DMS 273 (cell line): ENCODE data around the gene HSPA12A.

Experiments used
- DNase-seq: peaks from one replicate; lab custom pipeline; 2025; ENCODE audit not compliant: unreplicated experiment; lab: John Stamatoyannopoulos, UW

The HSPA12A gene

DNA sequence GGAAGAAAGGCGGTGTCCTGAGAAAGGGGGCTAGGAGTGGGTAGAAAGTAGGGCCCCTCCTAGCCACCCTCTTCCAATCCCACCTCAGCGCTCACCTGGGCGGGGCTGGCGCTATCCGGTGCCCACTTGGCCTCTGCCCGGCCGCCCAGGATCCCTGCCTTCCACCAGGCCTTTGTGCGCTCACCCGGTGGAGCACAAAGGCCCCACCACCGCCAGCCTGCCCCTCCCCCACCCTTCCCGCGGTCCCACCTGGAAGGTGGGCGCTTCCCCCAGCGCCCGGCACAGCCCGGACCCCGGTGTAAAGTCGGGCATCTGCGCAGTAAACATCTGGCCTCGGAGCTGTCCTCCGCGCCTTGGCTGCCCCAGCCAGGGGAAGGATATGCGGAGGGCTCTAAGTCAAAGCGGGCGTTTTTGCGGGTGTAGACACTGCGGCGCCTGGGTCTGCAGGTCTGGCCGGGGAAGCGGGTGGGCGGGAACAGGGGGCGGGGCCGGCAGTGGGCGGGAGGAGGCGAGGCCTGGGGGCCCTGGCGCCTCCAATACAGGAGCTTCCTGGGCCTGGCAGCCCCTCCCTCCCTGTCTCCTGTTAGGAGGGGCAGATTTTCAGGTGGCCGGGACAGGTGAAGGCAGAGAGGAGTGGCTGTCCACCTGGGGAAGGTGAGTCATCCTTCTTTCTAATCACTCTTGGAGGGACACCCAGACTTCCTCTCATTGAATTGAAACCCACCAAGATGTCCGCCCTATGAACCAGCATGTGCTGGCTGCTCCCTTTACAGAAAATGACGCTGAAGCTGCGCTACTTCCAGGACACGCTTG lies 72.3 kb downstream of the HSPA12A start:
- DNase-seq: no peak

DNA sequence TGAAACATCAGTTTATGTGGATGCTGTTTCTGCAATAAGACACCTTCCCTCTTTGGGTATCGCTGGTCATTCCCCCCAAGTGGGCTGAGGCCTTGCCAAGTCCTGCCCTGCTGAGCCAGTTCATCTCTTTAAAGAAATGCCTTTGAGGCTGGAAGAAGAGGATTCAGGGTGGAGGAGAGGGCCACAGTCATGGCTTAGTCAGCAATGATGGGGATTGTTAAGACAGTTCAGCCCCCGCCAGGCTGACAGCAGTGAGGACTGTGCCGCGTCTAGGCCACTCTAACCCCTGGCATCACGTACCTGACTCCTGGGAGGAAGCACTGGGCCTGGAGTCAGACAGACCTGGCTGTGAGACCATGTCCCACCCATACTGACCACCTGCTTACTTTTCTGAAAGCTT lies 73.3 kb downstream of the HSPA12A start:
- no peak for DNase-seq

DNA sequence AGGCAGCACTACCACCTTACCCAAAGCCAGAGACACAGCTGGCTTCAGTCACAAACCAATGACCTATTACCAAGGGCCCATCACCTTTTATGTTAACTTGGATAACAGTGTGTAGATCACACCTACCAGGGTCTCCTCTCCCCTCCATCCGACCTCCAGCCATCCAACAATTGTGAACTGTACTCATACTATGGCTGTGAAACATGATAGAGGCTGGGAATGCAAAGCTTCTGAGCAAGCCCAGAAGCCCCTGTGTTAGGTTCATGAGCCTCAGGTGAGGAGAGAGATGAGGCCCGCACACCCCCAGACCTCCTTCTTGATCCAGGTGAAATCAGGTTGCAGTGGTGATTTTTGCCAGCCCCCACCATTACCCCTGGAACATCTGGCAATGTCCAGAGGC lies 73.9 kb downstream of the HSPA12A start:
- no peak for DNase-seq

DNA sequence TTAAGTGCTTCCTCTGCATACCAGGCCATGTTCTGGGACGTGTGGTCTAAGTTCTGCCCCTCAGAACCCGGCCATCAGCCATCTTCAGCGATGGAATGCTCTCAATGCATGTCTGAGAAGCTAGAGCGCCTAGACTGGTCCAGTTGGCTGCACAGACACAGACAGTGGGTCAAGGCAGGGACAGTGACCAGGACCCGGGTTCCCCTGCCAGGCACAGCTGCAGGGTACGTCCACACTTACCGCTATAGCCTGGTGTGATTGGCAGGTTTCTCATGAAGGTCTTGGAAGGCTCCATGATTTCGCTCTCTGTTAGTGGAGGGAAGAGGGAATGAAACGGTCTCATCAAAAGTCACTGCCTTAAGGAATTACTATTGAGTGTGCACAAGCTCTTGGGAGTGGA lies 74.3 kb downstream of the HSPA12A start:
- DNase-seq: no peak

DNA sequence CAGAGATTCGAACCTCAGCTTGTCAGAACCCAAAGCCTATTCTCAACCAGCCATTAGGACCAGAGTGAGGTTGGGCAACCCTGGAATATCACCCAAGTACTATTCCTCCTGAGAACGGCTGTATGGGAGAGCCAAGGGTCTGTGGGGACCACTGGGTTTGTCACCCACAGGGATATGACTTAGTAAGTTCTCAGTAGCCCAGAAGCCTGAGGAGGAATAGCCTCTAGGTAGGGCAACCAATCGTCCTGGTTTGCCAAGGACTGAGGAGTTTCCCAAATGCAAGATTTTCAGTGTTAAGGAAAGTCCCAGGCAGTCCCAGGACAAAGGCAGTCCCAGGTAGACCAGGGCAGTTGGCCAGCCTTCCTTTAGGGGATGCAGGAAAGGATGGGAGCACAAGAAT lies 74.9 kb downstream of the HSPA12A start:
- no peak for DNase-seq

DNA sequence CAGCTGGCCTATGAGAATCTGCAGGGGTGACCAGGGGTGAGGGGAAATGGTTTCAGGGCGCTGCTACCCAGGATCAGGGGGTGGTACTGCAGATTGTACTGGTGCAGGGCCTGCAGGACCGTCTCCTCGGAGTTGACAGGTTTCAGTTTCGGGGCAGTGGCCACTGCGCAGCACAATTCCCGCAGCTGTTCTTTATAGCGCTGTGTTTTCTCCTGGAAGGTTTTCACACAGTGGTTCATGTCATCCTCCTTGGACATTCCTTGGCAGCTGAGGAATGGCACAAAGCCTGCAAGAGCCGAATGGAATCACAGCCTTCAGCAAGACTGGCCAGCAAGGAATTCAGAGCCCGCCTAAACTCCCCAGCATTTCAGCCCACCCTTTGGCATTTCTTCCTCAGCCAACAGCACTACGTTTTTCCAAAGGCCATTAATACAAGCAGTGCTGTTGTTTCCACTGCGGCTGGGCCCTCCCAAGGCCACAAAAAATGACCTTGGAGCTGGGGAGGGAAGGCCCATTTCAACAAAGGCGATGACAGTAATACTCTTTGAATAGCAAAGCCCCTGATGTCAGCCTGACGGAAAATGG lies 76.7 kb downstream of the HSPA12A start:
- DNase-seq: no peak

DNA sequence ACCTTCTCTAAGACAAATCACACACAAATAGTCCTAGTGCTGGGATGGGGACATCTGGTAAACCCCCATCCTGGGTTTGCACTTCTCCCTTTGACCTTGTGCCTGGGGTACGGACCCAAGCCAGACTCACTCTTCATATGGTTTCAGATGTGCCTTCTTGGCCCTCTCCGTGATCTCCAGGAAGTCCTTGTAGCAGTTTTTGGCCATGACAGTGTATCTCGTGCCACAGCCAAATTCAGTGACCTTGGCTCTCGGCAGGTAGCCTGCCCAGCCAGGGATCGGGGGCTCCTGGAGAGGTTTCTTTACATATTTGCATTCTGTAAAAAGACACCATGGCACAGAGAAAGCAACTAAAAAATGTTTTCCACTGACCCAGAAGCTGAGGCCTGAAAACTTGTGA lies 77.7 kb downstream of the HSPA12A start:
- DNase-seq: no peak

DNA sequence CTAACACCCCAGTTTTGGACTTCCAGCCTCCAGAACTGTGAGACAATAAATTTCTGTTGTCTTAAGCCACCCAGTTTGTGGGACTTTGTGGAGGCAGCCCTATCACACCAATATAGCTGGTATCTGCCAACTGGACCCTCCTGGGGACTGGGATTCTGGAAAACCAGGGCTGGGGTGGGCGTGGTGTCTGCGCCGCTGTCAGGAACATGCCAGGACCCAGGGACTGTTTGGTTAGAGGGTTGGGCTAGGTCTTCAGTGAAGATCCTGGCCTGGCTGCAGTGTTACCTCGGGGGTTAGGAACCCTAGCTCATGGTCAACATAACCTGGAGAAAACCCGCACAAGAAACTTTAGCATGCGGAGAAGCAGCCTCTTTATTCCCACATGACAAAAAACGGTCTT lies 79.0 kb downstream of the HSPA12A start:
- no peak for DNase-seq

DNA sequence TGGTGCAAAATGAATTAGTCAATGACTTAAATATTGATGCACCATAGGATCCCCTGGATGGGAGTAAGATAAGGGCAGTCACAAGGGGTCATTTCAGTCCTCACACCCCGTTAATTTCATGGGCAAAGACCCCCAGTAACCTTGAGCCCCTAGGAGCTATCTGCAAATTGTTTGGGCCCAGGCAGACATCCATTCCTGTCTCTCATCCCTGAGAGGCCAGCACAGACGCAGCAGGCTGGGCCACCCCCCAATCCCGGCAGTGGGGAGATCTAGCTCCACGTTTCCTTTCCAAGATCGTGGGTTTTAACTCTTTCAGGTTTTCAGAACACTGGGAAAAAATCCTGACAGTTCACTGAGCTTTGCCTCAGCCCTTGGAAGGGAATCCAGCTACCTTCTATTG lies 81.5 kb downstream of the HSPA12A start:
- no peak for DNase-seq

DNA sequence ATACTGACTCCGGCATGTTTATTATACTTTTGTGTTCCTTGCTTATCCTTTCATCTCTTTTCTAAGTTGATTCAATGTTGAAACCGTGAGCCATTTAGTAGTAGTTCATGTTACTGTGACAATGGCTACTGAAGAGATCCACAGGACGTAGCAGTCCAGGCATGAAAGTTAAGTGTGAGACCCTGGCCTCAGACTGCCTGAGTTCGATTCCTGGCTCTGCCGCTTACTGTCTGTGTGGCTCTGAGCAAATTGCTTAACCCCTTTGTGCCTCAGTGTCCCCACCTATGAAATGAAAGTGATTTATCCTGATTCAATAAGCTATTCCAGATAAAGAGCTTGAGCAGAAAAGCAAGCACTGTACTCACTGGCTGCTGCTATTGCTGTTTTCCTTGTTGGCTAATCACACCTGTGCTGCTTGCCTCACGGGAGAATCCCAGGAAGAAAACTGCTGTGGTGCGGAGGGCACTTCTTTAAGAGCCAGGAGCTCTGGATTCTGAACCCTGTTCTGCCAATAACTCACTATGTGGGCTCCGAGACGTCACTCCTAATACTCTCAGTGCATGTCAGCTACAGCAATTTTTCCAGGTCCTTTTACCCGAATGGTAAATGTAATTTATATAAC lies 83.2 kb downstream of the HSPA12A start:
- DNase-seq: no peak

DNA sequence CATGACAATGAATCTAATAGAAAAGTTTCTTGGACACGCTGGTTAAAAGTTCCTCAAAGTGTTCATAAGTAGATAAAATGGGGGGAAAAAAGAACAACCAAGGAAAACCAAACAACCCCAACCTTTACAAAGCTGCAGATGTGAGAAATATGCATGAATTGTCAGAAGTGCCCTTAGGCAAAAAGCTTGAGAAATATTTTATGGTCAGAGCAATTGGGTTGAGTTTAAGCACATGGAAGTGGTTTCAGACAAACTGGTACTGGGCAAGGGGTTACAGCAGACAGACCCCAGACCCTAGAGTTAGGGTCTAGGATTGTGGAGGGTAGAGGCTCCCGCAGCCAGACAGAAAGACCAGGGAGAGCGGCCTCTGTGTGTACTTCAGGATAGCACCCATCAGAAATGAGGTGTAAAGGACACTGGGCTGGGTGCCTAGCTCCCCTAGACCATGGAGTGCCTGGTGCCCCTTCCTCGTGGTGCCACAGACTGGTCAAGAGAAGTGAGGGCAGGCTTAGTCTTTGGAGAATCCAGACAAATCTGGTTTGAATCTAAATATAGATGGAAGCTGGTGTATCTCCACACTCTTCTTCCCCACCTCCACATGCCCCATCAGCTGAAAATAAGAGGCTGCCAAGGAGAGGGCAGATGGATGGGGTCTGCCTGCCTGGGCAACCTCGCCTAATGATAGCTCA lies 84.4 kb downstream of the HSPA12A start:
- no peak for DNase-seq

DNA sequence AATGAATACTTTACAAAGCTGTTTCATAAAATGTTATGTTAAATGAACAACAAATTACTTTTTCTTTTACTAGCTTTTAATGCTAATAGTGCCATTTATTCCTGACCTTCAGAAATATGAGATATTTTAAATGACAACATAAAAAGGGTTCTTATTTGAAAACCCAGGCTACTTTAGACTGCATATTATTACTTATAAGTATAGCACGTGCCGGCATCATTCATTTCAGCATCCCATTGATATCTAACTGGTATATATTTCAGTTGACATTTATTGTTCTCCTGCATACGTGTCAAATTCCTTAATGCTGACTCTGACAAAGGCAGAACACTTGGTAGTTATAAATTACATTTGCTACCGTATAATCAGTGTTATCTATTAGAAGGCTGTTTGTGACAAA lies 86.3 kb downstream of the HSPA12A start:
- DNase-seq: no peak

DNA sequence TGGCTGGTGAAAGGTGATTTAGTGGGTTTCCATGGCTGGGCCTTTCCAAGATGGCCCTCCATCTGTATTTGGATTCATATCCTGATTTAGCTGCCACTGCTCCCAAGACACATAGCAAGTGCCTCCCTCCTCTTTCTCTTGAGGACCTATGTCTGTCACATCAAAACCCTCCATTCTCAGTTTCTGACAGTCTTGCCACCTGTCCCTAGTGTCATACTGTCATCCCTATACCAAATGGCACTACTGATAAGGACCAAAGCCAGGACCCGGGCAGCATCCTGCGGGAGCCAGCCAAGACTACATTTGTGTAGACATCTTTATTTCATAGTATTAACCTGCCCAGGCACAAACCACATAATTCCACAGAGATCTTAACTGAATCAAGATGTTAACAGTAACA lies 86.8 kb downstream of the HSPA12A start:
- no peak for DNase-seq

DNA sequence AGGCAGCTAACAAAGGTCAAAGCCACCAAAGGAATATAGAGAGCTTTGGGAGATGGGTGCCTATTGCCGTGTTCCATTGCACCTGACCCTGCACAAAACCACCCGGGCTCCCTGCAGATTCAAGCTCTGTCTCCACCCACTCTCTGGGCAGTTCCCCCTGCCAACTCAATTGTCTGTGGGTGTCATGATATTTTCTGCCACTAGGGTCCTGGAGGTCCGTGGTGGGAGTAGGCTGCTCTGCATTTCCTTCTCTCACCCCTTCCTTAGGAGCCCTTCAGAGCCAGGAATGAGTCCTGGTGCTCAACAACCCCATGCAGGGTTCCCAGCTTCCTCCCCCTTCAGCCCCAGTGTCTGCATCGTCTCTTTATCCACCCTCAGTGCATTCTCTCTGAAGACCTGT lies 87.5 kb downstream of the HSPA12A start:
- peak; percentile 41 for DNase-seq

DNA sequence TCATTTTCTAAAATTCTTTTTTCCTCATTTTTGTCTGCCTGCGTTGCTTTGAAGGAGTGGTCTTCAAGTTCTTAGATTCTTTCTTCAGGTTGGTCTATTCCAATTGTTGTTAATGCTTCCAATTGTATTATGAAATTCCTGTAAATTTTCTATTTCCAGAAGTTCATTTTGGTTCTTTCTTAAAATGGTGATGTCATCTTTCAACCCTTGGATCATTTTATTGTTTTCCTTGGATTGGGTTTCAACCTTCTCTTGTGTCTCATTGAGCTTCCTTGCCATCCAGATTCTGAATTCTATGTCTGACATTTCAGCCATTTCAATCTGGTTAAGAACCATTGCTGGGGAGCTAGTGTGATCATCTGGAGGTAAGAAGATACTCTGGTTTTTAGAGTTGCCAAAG lies 88.5 kb downstream of the HSPA12A start:
- DNase-seq: no peak

DNA sequence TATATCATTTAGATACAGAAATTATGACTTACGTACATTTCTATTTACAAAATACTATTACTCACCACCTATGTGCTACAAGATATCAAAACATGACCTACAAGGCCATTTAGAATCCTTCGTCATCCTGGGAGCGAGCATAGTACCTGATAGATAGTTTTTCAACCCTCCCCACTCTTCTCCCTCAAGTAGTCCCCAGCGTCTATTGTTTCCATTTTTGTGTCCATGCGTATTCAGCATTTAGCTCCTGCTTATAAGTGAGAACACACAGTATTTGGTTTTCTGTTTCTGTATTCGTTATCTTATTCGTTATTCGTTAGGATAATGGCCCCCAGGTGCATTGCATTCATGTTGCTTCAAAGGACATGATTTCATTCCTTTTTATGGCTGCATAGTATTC lies 93.5 kb downstream of the HSPA12A start:
- no peak for DNase-seq

DNA sequence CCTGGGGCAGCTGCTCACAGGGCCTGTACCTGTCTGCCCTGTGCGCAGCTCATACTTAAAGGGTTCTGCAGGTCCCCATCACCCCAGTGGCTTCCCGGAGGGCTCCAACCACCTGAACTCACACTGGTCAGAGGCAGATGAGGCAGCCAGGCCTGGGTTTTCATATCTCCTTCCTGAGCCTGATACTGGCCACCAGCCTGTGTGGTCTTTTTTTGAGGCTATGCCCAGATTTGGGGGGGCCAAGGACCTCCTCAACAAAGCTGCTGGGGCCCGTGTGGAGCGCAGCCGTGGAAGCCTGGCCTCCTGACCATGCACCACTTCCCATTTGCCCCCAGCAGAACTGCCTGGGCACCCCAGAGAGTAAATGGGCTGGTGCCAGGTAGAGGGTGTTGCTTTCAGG lies 95.9 kb downstream of the HSPA12A start:
- no peak for DNase-seq

DNA sequence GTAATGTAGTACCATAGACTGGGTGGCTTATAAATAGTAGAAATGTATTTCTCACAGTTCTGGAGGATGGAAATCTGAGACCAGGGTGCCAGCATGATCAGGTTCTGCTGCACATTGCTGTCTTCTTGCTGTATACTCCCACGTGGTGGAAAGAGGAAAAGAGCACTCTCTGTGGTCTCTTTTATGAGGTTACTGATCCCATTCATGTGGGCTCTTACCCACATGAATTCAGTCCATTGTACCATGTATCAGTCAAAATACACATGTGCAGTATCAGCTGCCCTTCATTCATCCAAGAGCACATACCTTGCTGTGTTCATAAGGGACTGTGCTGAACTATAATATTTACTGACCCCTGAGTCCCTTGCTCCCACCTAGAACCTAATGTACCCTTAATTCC lies 104.5 kb downstream of the HSPA12A start:
- no peak for DNase-seq

DNA sequence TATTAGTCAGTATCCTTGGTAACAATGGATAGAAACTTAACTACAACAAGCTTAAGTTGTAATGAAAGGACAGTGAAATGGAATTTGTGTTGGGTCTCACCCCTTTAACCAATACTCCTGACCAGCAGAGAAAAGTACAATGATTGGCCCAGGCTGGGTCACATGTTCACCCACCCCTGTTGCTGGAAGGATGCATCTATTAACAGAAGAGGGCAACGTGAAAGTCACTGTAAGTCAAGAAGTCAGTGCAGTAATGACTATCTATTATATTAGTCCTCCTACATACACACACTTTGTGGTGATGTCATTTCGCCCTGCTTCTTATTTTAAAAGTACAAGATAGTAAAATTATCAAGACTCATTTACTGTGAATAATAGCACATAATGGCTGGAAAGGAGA lies 105.4 kb downstream of the HSPA12A start:
- DNase-seq: no peak

DNA sequence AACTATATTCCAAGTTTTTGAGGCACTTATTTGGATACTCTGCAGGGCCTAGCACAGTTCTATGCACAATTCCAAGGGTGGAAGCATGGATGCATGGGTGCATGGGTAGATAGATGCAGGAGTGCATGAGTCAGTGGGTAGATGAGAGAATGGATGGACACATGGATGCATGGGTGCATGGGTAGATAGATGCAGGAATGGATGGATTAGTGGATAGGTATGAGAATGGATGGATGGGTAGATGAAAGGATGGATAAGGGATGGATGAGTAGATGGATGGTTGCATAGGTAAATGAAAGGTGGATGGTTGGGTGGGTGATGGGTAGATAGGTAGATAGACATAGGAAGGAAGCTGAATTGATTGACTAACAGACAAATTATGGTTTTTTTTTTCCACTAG lies 106.0 kb downstream of the HSPA12A start:
- DNase-seq: no peak

DNA sequence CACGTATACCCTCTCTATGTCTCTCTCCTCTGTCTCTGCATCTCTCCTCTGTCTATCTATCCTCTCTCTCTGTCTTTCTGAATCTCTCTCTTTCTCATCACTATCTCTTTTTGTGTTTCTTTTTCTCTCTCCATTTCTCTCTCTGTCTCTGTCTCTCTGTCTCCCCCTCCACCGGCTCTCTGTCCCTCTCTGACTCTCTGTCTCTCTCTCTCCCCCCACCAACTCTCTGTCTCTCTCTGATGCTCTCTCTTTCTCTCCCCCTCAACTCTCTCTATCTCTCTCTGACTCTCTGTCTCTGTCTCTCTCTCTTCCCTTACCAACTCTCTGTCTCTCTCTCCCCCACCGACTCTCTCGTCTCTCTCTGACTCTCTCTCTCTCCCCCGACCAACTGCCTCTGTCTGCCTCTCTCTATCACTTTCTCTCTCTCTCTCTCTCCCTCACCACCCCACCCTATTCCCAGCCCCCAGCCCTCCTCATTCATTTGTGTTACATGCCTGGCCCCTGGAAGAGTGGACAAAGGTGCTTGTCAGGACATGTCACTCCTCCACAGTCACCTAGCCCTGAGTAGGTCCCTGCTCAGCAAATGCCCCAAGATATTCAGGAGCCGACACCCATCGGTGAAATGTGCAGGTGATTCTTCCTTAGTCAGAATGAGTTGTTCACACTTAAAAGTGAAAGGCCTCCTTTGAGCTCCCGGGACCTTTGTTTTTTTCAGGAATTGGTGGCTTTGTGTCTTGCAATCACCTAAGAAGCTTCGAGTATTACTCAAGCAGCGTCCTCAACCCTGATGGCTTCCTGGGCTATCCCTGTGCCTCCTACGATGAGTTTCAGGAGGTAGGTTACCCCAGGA lies 108.0 kb downstream of the HSPA12A start:
- no peak for DNase-seq
